ENCODE measurements around the gene UNC13C.

DNA sequence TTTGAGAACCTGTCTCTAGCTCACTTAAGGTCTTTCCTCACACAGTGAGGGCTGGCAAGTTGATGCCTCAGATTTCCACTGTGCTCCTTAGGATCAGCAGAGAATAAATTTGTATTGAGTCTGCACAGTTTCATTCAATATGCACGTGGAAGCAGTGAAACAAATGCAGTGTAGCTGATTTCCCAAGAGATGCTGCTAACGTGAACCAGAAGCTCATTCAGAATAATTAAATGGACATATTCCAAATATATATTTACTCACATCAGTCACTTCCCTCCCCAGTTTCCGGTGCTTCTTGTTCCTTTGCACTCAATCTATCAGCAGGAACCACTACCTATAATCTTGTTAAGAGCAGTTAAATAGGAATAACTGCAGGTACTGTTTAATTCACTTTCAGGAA is 86.1 kb downstream of the UNC13C start:
- no peak for TF ChIP-seq CTCF (IDR thresholded peaks at IDR 0.05; ENCODE audit: extremely low read depth in 1 of 2, insufficient read depth in 1 of 2, low read depth in 1 of 2, low read length in 2 of 2)
- no peak for TF ChIP-seq JUN (IDR thresholded peaks at IDR 0.05; ENCODE audit: borderline replicate concordance, insufficient read depth, insufficient read length, low read depth)
- no peak for TF ChIP-seq POLR2AphosphoS5 (IDR thresholded peaks at IDR 0.05; ENCODE audit: insufficient read depth, low read depth, low read length)
- no peak for TF ChIP-seq EZH2 (IDR thresholded peaks at IDR 0.05; ENCODE audit: borderline replicate concordance, low read depth, low read length, severe bottlenecking)
- TF ChIP-seq, protein P1, sequence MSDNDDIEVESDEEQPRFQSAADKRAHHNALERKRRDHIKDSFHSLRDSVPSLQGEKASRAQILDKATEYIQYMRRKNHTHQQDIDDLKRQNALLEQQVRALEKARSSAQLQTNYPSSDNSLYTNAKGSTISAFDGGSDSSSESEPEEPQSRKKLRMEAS (IDR thresholded peaks at IDR 0.05; ENCODE audit: insufficient read depth, insufficient read length) = no peak

Measured in endothelial cell of umbilical vein (primary cell).